Ascending aorta (tissue), 2 donors: ENCODE measurements around the gene ACTR5. TPM values are rescaled to one million over a fixed set of nuclear protein-coding genes. Genes with fewer than 3 reads are reported as not detected.

ENCODE experiments used
- DNase-seq, 2 donors: peaks; one replicate each; pipeline ENCODE4 v3.0.0-alpha.2; 2019; ENCODE audit warnings: low spot score in 2 of 2
- H3K27ac ChIP-seq, 2 donors: fragments of 200-600 bp; sonication (generic); one replicate each; pipeline ENCODE4 v1.5.1; 2016 to 2017; ENCODE audit warnings: mild to moderate bottlenecking in 1 of 2
- H3K27me3 ChIP-seq: fragments of 200-600 bp; sonication (generic); one replicate; pipeline ENCODE4 v1.5.1; 2017
- H3K36me3 ChIP-seq, 2 donors: fragments of 200-600 bp; sonication (generic); one replicate each; pipeline ENCODE4 v1.5.1; 2016
- H3K4me1 ChIP-seq, 2 donors: fragments of 200-600 bp; sonication (generic); one replicate each; pipeline ENCODE4 v1.5.1; 2016 to 2017; ENCODE audit warnings: mild to moderate bottlenecking in 1 of 2
- H3K4me3 ChIP-seq, 2 donors: fragments of 200-600 bp; sonication (generic); one replicate each; pipeline ENCODE4 v1.5.1; 2016 to 2017; ENCODE audit warnings: mild to moderate bottlenecking in 1 of 2
- H3K9me3 ChIP-seq, 2 donors: fragments of 200-600 bp; sonication (generic); one replicate each; pipeline ENCODE4 v1.5.1; 2016
- intact Hi-C: fragments of 100-400 bp; cut with DNase I; formaldehyde crosslinking; loops from one replicate; pipeline ENCODE4 v1.15.1; 2023
- total RNA-seq: library from RNA; depleted of rRNA; stranded (reverse); fragments of >200 nt; gene quantifications from one replicate; pipeline ENCODE4 v1.1.0, GENCODE V29; 2016
- TF ChIP-seq, protein P1 (sequence below), 3 experiments: fragments of 200-600 bp in 2 of 3; fragments of 450-650 bp in 1 of 3; sonication (generic) in 2 of 3; IDR thresholded peaks; one replicate each; pipeline ENCODE4 v1.5.1; 2016 to 2019; ENCODE audit warnings: antibody characterized with exemption in 3 of 3, mild to moderate bottlenecking in 1 of 3, moderate library complexity in 1 of 3

ACTR5 gene
- total RNA-seq, 1 donor from 2014 or later = 5.9 TPM

DNA sequence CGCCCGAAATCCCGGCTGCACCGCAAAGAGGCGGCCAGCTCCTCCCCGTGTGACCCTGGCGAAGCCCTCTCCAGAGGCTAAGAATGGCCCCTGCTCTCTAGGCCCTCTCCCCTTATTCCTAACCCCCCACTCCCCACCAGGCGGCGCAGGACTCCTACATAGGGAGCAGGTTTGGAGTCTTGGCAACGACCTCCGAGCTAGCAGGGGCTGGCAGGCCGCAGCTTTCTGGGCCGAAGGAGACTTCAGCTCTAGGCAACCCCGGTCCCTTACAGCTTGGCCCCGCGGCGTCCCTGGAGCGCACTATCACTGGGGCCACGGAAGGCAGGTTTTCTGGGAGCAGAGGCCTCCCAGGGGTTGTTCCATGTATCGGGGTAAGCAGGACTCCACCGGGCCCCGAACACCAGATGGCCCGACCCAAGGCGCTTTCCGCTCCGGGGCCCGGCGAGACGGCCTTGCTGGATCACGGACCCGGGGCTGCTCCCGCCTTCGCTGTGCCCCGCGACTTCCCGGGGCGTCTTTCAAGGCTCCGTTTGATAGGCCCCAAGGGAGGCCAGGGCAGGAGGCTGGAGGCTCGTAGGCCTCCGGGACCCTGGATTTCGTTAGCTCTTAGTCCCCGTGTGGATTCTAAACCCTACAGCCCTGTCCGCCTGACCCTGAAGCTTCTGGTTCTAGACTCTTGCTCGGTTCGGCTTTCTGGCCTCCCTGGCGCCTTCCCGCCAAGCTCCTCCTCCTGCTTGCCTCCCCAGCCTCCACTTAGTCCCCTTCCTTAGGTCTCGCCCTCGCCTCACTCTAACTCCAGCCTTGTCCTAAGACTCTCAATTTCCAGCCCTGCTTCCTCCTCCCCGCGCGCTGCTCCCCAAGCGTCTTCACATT is 22.1 kb upstream of the ACTR5 start:
- no peaks in the 10 kb centered on the region for H3K36me3 ChIP-seq
- H3K27me3 ChIP-seq = peaks cover 61% of the 10 kb centered on the region
- peaks cover 6 to 10% of the 10 kb centered on the region in 2 donors for H3K4me1 ChIP-seq
- intact Hi-C loops = no loop called here
- no peak overlapping the region for H3K4me3 ChIP-seq
- no peaks in the 10 kb centered on the region for H3K9me3 ChIP-seq
- DNase-seq = no peak
- no peak overlapping the region for H3K27ac ChIP-seq
- TF ChIP-seq, protein P1, sequence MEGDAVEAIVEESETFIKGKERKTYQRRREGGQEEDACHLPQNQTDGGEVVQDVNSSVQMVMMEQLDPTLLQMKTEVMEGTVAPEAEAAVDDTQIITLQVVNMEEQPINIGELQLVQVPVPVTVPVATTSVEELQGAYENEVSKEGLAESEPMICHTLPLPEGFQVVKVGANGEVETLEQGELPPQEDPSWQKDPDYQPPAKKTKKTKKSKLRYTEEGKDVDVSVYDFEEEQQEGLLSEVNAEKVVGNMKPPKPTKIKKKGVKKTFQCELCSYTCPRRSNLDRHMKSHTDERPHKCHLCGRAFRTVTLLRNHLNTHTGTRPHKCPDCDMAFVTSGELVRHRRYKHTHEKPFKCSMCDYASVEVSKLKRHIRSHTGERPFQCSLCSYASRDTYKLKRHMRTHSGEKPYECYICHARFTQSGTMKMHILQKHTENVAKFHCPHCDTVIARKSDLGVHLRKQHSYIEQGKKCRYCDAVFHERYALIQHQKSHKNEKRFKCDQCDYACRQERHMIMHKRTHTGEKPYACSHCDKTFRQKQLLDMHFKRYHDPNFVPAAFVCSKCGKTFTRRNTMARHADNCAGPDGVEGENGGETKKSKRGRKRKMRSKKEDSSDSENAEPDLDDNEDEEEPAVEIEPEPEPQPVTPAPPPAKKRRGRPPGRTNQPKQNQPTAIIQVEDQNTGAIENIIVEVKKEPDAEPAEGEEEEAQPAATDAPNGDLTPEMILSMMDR (IDR thresholded peaks at IDR 0.05) = peak; percentile 18 to 38 (median 20)

DNA sequence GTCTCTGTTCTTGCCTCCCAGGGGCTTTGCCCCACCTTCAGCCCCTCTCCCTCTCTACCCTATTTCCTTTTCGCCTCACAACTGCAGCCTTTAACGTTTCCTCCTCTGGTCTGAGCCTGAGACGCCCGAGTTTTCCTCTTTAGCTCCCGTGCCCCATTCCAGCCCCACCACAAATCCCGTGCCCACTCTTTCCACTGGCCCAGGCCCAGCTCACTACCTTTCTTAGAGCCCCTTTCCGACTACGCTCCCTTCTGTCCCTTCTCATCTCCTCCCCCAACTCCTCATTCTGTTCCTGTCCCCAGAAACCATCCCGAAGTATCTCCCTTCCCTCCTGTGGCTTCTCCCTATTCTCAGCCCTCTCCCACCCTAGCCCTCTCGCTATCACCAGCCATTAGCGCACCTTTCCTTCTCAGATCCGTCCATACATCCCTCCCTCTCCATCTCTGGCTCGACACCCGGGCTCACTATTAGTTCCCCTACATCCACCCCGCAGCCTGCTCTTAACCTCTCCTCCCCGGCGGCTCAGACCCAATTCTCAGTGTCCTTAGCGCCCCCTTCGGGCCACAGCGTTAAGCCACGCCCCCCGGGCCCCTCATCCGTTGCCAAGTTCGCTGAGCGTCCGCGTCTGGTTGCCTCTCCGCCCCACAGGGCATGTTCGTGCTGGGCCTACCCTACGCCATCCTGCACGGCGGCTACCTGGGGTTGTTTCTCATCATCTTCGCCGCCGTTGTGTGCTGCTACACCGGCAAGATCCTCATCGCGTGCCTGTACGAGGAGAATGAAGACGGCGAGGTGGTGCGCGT is 21.3 kb upstream of the ACTR5 start:
- intact Hi-C loops = no loop called here
- H3K9me3 ChIP-seq = no peaks in the 10 kb centered on the region
- peaks cover 62% of the 10 kb centered on the region for H3K27me3 ChIP-seq
- TF ChIP-seq, protein P1 (IDR thresholded peaks at IDR 0.05) = no peak
- H3K36me3 ChIP-seq = no peaks in the 10 kb centered on the region
- no peak overlapping the region for H3K4me3 ChIP-seq
- H3K27ac ChIP-seq = no peak overlapping the region
- no peak for DNase-seq
- H3K4me1 ChIP-seq = peaks cover 6 to 14% of the 10 kb centered on the region in 2 donors

DNA sequence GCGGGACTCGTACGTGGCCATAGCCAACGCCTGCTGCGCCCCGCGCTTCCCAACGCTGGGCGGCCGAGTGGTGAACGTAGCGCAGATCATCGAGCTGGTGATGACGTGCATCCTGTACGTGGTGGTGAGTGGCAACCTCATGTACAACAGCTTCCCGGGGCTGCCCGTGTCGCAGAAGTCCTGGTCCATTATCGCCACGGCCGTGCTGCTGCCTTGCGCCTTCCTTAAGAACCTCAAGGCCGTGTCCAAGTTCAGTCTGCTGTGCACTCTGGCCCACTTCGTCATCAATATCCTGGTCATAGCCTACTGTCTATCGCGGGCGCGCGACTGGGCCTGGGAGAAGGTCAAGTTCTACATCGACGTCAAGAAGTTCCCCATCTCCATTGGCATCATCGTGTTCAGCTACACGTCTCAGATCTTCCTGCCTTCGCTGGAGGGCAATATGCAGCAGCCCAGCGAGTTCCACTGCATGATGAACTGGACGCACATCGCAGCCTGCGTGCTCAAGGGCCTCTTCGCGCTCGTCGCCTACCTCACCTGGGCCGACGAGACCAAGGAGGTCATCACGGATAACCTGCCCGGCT is 20.6 kb upstream of the ACTR5 start:
- no peaks in the 10 kb centered on the region for H3K36me3 ChIP-seq
- TF ChIP-seq, protein P1 (IDR thresholded peaks at IDR 0.05) = no peak
- peaks cover 62% of the 10 kb centered on the region for H3K27me3 ChIP-seq
- no peaks in the 10 kb centered on the region for H3K9me3 ChIP-seq
- H3K4me3 ChIP-seq = no peak overlapping the region
- H3K4me1 ChIP-seq = peaks cover 6 to 14% of the 10 kb centered on the region in 2 donors
- no peak for DNase-seq
- no peak overlapping the region for H3K27ac ChIP-seq
- intact Hi-C loops = loop anchor here (2.0 kb wide), 1 partner anchor 79 kb away; no protein-coding TSS in a partner anchor

DNA sequence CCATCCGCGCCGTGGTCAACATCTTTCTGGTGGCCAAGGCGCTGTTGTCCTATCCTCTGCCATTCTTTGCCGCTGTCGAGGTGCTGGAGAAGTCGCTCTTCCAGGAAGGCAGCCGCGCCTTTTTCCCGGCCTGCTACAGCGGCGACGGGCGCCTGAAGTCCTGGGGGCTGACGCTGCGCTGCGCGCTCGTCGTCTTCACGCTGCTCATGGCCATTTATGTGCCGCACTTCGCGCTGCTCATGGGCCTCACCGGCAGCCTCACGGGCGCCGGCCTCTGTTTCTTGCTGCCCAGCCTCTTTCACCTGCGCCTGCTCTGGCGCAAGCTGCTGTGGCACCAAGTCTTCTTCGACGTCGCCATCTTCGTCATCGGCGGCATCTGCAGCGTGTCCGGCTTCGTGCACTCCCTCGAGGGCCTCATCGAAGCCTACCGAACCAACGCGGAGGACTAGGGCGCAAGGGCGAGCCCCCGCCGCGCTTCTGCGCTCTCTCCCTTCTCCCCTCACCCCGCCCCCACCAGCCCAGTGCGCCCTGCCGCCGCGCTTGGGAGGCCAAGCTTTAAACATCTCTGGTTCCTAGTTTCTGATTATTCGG is 20.0 kb upstream of the ACTR5 start:
- H3K4me1 ChIP-seq = peaks cover 6 to 14% of the 10 kb centered on the region in 2 donors
- intact Hi-C loops = loop anchor here (2.0 kb wide), 1 partner anchor 79 kb away; no protein-coding TSS in a partner anchor
- no peak overlapping the region for H3K4me3 ChIP-seq

More for the DNA sequence above, 20.0 kb upstream of the ACTR5 start:
- H3K36me3 ChIP-seq = no peaks in the 10 kb centered on the region
- H3K9me3 ChIP-seq = no peaks in the 10 kb centered on the region
- no peak overlapping the region for H3K27ac ChIP-seq
- no peak for DNase-seq
- peaks cover 60% of the 10 kb centered on the region for H3K27me3 ChIP-seq
- TF ChIP-seq, protein P1 (IDR thresholded peaks at IDR 0.05) = no peak
